ENCODE data around the gene PDK2.

- TF ChIP-seq CTCF (IDR thresholded peaks at IDR 0.05): no peak
- no peak for TF ChIP-seq POLR2A (IDR thresholded peaks at IDR 0.05)
- no peak for TF ChIP-seq POLR2AphosphoS5 (IDR thresholded peaks at IDR 0.05)
- no peak for TF ChIP-seq EP300 (IDR thresholded peaks at IDR 0.05)
Observed at GRCh38 chr17:50100480-50100883, 5.3 kb downstream of the PDK2 start.
